Globus pallidus (tissue), 1 donor: ENCODE results near the gene FNDC11.
"Not testable (repeated sequence)": the region's sequence is repeated elsewhere in the genome, so short reads cannot be mapped to it uniquely, and the experiment has no call there.

Experiments
- DNase-seq: peaks from one replicate; pipeline ENCODE4 v3.0.0-alpha.2; 2015; ENCODE audit warnings: low spot score

The FNDC11 gene, protein sequence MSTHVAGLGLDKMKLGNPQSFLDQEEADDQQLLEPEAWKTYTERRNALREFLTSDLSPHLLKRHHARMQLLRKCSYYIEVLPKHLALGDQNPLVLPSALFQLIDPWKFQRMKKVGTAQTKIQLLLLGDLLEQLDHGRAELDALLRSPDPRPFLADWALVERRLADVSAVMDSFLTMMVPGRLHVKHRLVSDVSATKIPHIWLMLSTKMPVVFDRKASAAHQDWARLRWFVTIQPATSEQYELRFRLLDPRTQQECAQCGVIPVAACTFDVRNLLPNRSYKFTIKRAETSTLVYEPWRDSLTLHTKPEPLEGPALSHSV

DNA sequence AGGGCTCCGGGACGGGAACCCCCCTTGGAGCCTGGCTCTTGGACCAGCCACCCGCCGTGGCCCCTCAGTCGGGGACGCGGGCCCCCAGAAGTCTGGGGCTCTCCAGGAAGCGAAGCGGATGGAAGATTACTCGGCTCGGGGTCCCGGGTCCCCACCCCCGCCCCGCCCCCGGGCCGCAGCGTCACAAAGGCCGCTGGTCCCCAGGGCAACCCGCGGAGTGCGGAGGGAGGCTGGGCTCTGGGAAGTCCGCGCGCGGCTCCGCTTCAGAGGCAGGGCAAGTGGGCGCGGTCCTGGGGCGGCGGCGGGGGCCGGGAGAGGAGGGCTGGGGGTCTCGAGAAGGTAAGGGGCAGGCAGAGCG lies at the start of gene FNDC11:
Gene FNDC11, plus strand, starts transcription at position 227 of the 358 bp plus-strand sequence. CDS start 1,505 bp downstream, outside the sequence.
- no peak for DNase-seq

GRCh38 chr20:63504642-63505041 lies 49.3 kb upstream of the FNDC11 start:
- no peak for DNase-seq

GRCh38 chr20:63505281-63505680 lies 48.7 kb upstream of the FNDC11 start:
- no peak for DNase-seq

GRCh38 chr20:63505723-63506122 lies 48.2 kb upstream of the FNDC11 start:
- no peak for DNase-seq

DNA sequence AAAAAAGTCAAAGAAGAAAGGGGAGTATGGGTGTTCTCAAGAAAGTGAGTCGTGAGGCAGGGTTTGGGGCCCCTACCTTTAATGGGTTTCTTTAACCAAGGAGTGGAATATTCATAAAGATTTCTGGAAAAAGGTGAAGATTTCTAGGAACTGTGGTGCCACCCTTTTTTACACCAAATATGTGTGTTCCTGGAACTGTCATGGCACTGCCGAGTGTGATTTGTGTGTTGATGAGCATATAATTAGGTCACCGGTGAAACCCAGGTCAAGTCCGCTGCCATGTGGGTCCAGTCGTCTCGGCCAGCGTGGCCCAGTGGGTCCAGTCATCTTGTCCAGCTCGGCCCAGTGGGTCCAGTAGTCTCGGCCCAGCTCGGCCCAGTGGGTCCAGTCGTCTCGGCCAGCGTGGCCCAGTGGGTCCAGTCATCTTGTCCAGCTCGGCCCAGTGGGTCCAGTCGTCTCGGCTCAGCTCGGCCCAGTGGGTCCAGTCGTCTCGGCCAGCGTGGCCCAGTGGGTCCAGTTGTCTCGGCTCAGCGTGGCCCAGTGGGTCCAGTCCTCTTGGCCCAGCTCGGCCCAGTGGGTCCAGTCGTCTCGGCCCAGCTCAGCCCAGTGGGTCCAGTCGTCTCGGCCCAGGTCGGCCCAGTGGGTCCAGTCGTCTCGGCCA lies 46.7 kb upstream of the FNDC11 start:
- DNase-seq: no peak

DNA sequence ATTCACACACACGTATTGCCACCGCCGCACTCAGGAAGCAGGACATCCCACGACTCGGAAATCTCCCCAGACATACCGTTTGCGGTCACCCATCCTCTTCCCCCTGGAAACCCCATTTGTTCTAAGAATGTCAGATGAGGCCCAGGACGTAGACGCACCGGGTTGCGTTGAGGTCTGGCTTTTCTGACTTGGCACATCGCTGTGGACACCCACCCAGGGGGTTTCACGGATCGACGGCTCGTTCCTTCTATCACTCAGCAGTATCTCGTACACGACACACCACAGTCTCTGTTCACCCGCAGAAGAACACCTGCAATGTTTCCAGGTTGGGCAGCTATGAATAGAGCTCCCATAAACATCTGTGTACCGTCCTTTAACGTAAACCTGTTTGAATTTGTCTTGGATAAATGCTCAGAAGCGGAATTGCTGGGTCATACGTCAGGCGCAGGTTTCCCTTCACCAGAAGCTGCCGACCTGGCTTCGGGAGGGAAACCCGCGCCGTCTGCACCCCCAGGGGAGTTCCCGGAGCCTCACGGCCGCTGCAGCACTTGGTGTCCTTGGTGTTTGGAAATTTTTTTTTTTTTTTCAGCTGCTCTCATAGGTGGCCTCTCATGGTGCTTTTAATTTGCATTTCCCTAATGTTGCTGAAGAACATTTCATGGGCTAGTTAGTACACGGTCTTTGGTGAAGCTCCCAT lies 45.7 kb upstream of the FNDC11 start:
- no peak for DNase-seq

GRCh38 chr20:63509088-63509564 lies 44.8 kb upstream of the FNDC11 start:
- DNase-seq: no peak

DNA sequence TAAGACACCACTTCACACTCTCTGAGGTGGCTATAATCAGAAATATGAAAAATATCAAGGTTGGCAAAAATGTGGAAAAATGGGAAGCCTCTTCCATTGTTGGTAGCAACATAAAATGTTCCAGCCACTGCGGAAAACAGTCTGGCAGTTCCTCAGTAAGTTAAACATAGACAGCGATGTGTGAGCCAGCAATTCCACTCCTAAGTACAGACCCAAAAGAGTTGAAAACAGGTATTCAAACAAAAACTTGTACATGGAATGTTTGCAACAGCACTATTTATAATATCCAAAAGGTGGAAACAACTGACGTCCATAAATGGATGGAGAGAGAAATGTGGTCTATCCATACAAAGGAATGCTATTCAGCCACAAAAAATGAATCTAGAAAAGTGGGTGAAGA lies 40.8 kb upstream of the FNDC11 start:
- no peak for DNase-seq

- DNase-seq: not testable (repeated sequence)
These were observed 39.4 kb upstream of the FNDC11 start for GRCh38 chr20:63514520-63514919.

- no peak for DNase-seq
These were observed 36.3 kb upstream of the FNDC11 start for GRCh38 chr20:63517376-63518309.

- no peak for DNase-seq
These were observed 35.6 kb upstream of the FNDC11 start for GRCh38 chr20:63518351-63518861.

DNA sequence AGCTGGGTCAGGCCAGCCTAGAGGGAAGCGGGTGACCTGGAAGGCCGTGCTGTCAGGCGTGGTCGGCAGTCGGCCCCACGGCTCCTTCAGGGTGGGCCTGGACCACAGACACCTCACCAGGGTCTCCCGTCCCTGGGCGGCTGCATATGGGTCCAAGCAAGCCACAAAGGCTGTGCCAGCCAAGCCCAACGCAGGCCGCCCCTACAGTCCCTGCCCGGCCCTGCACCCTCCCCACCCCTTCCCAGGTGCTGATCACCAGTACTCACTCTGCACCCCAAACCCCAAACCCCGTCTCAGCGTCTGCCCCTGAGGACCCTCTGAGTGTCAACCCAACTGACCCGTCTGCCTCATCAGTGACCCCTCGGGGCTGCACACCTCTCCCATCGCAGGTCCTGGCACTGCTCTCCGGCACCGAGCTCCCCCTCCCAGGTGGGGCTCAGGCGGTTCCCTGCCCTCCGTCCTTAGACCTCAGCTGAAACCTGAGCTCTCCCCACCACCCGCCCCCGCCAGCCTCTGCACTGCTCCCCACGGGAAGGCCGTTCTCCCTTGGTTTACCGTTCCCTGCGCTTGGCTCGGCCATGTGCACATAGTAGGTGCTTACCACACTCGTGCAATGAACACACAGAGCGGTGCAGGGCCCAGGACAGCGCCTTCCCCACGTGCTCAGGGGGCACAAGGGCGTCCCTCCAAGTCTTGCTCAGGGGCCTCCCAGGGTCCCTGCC lies 34.9 kb upstream of the FNDC11 start:
- DNase-seq: no peak

DNA sequence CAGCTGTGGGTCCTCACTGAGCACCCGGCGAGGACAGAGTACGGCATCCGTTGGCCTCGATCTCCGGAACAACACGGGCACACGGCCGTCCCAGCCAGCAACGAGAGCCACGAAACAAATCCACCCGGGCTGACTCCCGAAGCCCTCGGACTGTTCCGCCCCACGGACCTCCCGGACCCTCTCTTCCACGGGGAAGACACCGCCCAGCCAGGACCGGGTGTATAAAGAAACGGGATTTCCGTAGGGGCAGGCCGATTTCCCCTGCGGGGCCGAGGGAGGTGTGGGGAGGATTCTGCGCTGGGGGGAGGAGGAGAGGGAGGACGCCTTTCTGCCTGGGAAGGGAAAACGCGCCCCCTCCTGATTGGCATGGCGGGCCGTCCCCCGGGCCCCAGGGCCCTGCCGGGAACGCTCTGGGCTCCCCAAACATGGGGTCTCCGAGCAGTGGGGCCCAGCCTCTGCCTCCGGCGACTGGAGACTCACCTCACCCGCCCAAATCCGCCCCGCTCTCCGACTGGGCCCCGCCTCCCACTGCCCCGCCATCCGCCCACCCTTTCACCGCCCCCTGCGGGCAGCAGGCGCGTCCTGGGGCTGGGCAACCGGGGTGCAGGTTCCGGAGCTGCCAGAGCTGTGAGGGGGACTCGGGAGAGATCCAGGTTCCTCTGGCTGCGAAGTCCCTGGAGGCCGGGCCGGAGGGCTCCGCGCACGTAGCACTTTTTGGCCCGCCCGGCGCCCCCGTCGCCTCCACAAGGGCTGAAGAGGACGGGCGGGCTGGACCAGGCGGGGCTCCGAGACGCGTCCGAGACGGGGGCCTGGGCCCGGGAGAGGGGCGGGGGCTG lies 34.1 kb upstream of the FNDC11 start:
- peak; percentile 26 for DNase-seq

- peak; percentile 82 for DNase-seq
These were observed 33.4 kb upstream of the FNDC11 start, which contains the start of gene PPDPF for GRCh38 chr20:63520504-63520933. Gene PPDPF, plus strand, starts transcription at chr20:63520765. Its CDS starts 544 bp downstream, at chr20:63521309.

- peak; percentile 80 for DNase-seq
These were observed 32.9 kb upstream of the FNDC11 start for GRCh38 chr20:63520934-63521601.

DNA sequence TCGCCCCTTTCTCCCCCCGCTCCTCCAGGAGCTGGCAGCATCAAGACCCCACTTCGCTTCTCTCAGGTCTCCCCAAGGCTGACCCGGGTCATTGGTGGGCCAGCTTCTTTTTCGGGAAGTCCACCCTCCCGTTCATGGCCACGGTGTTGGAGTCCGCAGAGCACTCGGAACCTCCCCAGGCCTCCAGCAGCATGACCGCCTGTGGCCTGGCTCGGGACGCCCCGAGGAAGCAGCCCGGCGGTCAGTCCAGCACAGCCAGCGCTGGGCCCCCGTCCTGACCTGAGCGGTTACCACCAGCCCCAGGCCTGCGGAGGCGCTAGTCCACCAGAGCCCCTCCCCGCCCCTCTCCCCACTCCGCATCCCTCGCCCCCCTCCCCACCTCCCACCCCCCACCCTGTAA lies 32.4 kb upstream of the FNDC11 start:
- DNase-seq: no peak

GRCh38 chr20:63522091-63522868 lies 31.7 kb upstream of the FNDC11 start:
- DNase-seq: no peak

DNA sequence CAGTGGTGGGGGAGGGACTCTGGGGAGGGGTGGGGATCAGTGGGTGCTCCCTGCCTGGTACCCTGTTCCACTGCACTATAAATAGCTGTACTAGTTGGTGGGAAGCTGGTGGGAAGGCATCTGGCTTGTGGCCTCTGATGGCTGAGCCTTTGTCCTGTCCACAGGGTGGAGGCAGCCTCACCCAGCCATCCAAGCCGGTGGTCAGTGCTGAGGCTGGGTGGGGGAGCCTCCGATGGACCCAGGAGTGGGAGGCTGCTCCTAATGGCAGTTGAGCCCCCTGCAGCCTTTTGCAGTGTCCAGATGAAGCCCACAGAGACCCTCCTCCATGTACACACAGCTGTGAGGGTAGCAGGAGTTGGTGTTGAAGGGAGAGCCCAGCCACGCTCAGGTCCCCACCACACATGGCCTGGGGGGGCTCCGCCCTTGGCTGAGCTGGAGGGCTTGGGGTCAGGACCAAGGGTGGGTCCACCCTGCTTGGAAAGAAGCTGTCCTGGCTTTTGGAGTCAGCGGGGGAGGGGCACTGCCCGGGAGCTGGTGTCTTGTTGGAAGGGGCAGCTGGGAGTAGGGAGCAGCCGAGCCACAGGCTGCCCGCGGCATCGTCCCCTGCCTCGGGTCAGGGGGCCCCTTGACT lies 30.9 kb upstream of the FNDC11 start:
- no peak for DNase-seq
